A549 (cell line): Measurements from ENCODE around the gene CDH6. TPM values are rescaled to one million over a fixed set of nuclear protein-coding genes. Genes with fewer than 3 reads are reported as not detected.

ENCODE experiments used
- ATAC-seq, 2 experiments: fragments of 200-7000 bp in 1 of 2; fragments of >200 bp in 1 of 2; cut with Nextera tagmentation in 1 of 2; cut with Tn5 transposase in 1 of 2; 3 replicates each; pipeline versions ENCODE4 v1.8.0 to v1.9.1; 2018 to 2020; ENCODE audit warnings: mild to moderate bottlenecking in 1 of 2, moderate library complexity in 1 of 2
- CTCF ChIA-PET: fragments of 300-600 bp; sonication (Branson Sonifier 250); formaldehyde crosslinking; extraction: SDS; loops from one replicate; lab custom pipeline; 2021; ENCODE audit warnings: antibody characterized with exemption, inconsistent platforms; lab: Yijun Ruan, JAX
- POLR2A ChIA-PET: fragments of 350-600 bp; formaldehyde crosslinking; extraction: SDS; loops from one replicate; lab custom pipeline; 2021; ENCODE audit warnings: antibody characterized with exemption, inconsistent platforms; lab: Yijun Ruan, JAX
- DNase-seq, 2 experiments: peaks; one replicate each; pipeline versions ENCODE4 v3.0.0 to v3.0.0-alpha.2; 2011 to 2016; ENCODE audit warnings: low read depth in 1 of 2, low spot score in 1 of 2
- FAIRE-seq: peaks from 2 replicates; lab custom pipeline; 2011; peaks lifted over from hg19 to GRCh38; lab: Jason Lieb, UNC
- H3K27ac ChIP-seq, 2 experiments: fragments of >200 bp; sonication (Bioruptor Twin); formaldehyde crosslinking; 3 replicates each; pipeline ENCODE4 v1.5.1; 2016 to 2017
- H3K4me1 ChIP-seq: fragments of >200 bp; sonication (Bioruptor Twin); formaldehyde crosslinking; 3 replicates; pipeline ENCODE4 v1.6.1; 2016
- H3K4me2 ChIP-seq: fragments of >200 bp; sonication (Bioruptor Twin); formaldehyde crosslinking; 3 replicates; pipeline ENCODE4 v1.6.1; 2016
- H3K4me3 ChIP-seq: fragments of >200 bp; sonication (Bioruptor Twin); formaldehyde crosslinking; 3 replicates; pipeline ENCODE4 v1.5.1; 2016
- H3K9me3 ChIP-seq: fragments of >200 bp; sonication (Bioruptor Twin); formaldehyde crosslinking; 3 replicates; pipeline ENCODE4 v1.6.1; 2016
- BCL3 ChIP-seq: fragments of >200 bp; sonication (Bioruptor Twin); formaldehyde crosslinking; IDR thresholded peaks from 3 replicates; pipeline ENCODE4 v1.6.1; 2016
- BHLHE40 ChIP-seq: IDR thresholded peaks from 2 replicates; pipeline ENCODE4 v1.6.1; 2012; ENCODE audit warnings: low read depth, low read length, inconsistent platforms
- CHD2 ChIP-seq: fragments of 150-350 bp; IDR thresholded peaks from 2 replicates; pipeline ENCODE4 v1.6.1; 2014; ENCODE audit warnings: low read length; ENCODE audit not compliant: partially characterized antibody
- EP300 ChIP-seq, 2 experiments: fragments of >200 bp; sonication (Bioruptor Twin); formaldehyde crosslinking; IDR thresholded peaks; 2 replicates in 1 of 2; 3 replicates in 1 of 2; pipeline ENCODE4 v1.6.1; 2016 to 2017
- FOSB ChIP-seq: fragments of 250-450 bp; sonication (Bioruptor Pico); IDR thresholded peaks from 2 replicates; pipeline ENCODE4 v1.5.0; 2020; ENCODE audit warnings: mild to moderate bottlenecking, moderate library complexity
- GATA3 ChIP-seq: IDR thresholded peaks from 2 replicates; pipeline ENCODE4 v1.6.1; 2012; ENCODE audit warnings: borderline replicate concordance
- HEYL ChIP-seq: fragments of 250-450 bp; sonication (Bioruptor Pico); IDR thresholded peaks from 2 replicates; pipeline ENCODE4 v1.8.0; 2021; ENCODE audit warnings: mild to moderate bottlenecking, moderate library complexity
- HMGXB4 ChIP-seq: fragments of 250-450 bp; sonication (Bioruptor Pico); IDR thresholded peaks from 2 replicates; pipeline ENCODE4 v1.5.0; 2021; ENCODE audit warnings: mild to moderate bottlenecking, moderate library complexity, borderline replicate concordance
- HOXA7 ChIP-seq: fragments of 250-450 bp; sonication (Bioruptor Pico); IDR thresholded peaks from 2 replicates; pipeline ENCODE4 v1.5.0; 2020; ENCODE audit warnings: mild to moderate bottlenecking, moderate library complexity
- HOXB5 ChIP-seq: fragments of 250-450 bp; sonication (Bioruptor Pico); IDR thresholded peaks from 2 replicates; pipeline ENCODE4 v1.5.0; 2020; ENCODE audit warnings: mild to moderate bottlenecking, moderate library complexity
- JUN ChIP-seq, 2 experiments: fragments of >200 bp; sonication (Bioruptor Twin); formaldehyde crosslinking; IDR thresholded peaks; 2 replicates in 1 of 2; 3 replicates in 1 of 2; pipeline ENCODE4 v1.6.1; 2016 to 2017
- JUNB ChIP-seq: fragments of >200 bp; sonication (Bioruptor Twin); formaldehyde crosslinking; IDR thresholded peaks from 2 replicates; pipeline ENCODE4 v1.6.1; 2016
- KDM1A ChIP-seq: fragments of 200-600 bp; sonication (generic); IDR thresholded peaks from 2 replicates; pipeline ENCODE4 v1.6.1; 2016; ENCODE audit warnings: low read depth, mild to moderate bottlenecking
- KDM5A ChIP-seq: fragments of 200-600 bp; sonication (generic); IDR thresholded peaks from 2 replicates; pipeline ENCODE4 v1.6.1; 2016; ENCODE audit warnings: antibody characterized with exemption, mild to moderate bottlenecking
- MAFK ChIP-seq: fragments of 450-650 bp; IDR thresholded peaks from 2 replicates; pipeline ENCODE4 v1.6.1; 2014; ENCODE audit not compliant: partially characterized antibody
- MAZ ChIP-seq: fragments of 150-350 bp; IDR thresholded peaks from 2 replicates; pipeline ENCODE4 v1.6.1; 2014; ENCODE audit warnings: antibody characterized with exemption, low read depth, low read length, borderline replicate concordance
- NPAS2 ChIP-seq: fragments of 250-450 bp; sonication (Bioruptor Pico); IDR thresholded peaks from 2 replicates; pipeline ENCODE4 v1.8.0; 2022; ENCODE audit warnings: mild to moderate bottlenecking, moderate library complexity, borderline replicate concordance
- NR3C1 ChIP-seq: fragments of >200 bp; sonication (Bioruptor Twin); formaldehyde crosslinking; IDR thresholded peaks from 3 replicates; pipeline ENCODE4 v1.6.1; 2017
- POLR2A ChIP-seq: IDR thresholded peaks from 2 replicates; pipeline ENCODE4 v1.6.1; 2012; ENCODE audit warnings: mild to moderate bottlenecking, low read length
- RFX5 ChIP-seq: fragments of 450-650 bp; IDR thresholded peaks from 2 replicates; pipeline ENCODE4 v1.7.1; 2014; ENCODE audit warnings: antibody characterized with exemption, mild to moderate bottlenecking, moderate library complexity
- TFCP2L1 ChIP-seq: fragments of 250-450 bp; sonication (Bioruptor Pico); IDR thresholded peaks from 2 replicates; pipeline ENCODE4 v1.5.0; 2021; ENCODE audit warnings: mild to moderate bottlenecking
- TP53 ChIP-seq: fragments of 250-450 bp; sonication (Bioruptor Pico); IDR thresholded peaks from 2 replicates; pipeline ENCODE4 v1.5.0; 2021; ENCODE audit warnings: mild to moderate bottlenecking, moderate library complexity
- ZFP36 ChIP-seq: fragments of 450-650 bp; IDR thresholded peaks from 2 replicates; pipeline ENCODE4 v1.6.1; 2014; ENCODE audit warnings: borderline replicate concordance; ENCODE audit not compliant: partially characterized antibody
- WGBS: methylation state at CpG from one replicate; pipeline ENCODE4 v1.1.6; 2017; ENCODE audit errors: missing lambda C conversion rate; 5-methylcytosine and 5-hydroxymethylcytosine counted together
- polyA plus RNA-seq, 4 experiments: library from polyadenylated mRNA; depleted of rRNA in 3 of 4; stranded (reverse); fragments of >200 nt; fragmentation: RNase III in 1 of 4; extraction: RNeasy Plus Mini Kit Qiagen cat#74134 plus additional on column Dnase treatment in 1 of 4; gene quantifications; 2 replicates in 3 of 4; 3 replicates in 1 of 4; pipeline ENCODE4 v1.2.3, GENCODE V29; 2011 to 2017
- TF ChIP-seq, protein P1 (sequence below): fragments of 200-600 bp; sonication (generic); IDR thresholded peaks from 2 replicates; pipeline ENCODE4 v1.6.1; 2016; ENCODE audit warnings: antibody characterized with exemption, mild to moderate bottlenecking, moderate library complexity

Gene CDH6
- polyA plus RNA-seq, 2 of the 4 experiments (the other 2 are of a cell fraction) = 0.25 to 0.61 TPM

DNA sequence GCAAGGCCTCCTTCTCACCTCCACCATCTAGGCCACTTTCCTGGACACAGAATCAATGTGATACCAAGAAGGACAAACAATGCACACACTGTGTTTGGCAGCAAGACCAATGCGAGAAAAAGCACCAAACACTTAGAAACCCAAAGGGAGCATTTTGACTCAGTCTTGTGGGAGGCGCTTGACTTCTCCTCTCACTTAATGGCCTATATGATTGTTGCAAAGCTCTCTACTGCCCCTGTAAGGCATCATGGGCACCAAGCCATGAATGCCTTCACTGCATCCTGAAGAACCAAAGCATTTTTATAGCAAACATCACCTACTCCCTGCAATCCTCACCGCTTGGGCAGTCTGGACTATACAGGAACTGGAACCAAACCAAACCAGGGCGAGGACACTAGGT is 57.5 kb downstream of the CDH6 start (continued):
- TF ChIP-seq CHD2 (no peak), RFX5 (no peak), BCL3 (no peak), HMGXB4 (CRISPR knock-in tag) (no peak), TP53 (no peak)

DNA sequence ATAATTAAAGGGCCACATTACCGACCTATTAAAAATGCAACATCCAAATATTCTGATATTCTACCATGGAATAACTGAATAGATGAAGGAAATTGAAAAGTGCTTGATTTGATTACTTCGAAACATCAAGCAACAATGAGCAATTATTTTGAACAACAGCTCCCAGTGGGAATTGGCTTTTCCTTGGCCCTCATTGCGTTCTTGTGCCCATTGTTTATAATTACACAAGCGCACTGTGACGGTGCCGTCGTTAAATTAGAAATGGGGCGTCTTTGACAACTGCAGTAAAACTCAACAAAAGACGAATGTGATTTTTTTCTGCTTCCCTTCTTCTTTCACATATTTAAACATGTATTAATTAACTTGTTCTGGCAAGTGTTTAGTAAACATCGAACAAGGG is 61.6 kb downstream of the CDH6 start:
- Histone ChIP-seq H3K9me3 (no peaks in the 10 kb centered on the region), H3K4me2 (no peak overlapping the region), H3K4me1 (no peaks in the 10 kb centered on the region), H3K27ac (no peak overlapping the region), H3K4me3 (no peak overlapping the region)
- FAIRE-seq = no peak
- no peak for ATAC-seq
- TF ChIP-seq KDM1A (no peak), KDM5A (no peak), EP300 (IDR thresholded peaks at IDR 0.05) (no peak), TP53 (no peak), GATA3 (no peak), HOXA7 (no peak), HEYL (no peak), JUNB (no peak), HOXB5 (no peak), JUN (IDR thresholded peaks at IDR 0.05) (no peak), MAZ (no peak), TFCP2L1 (CRISPR knock-in tag) (no peak), ZFP36 (no peak), NR3C1 (no peak), NPAS2 (CRISPR knock-in tag) (no peak), BHLHE40 (no peak)
- TF ChIP-seq, protein P1, sequence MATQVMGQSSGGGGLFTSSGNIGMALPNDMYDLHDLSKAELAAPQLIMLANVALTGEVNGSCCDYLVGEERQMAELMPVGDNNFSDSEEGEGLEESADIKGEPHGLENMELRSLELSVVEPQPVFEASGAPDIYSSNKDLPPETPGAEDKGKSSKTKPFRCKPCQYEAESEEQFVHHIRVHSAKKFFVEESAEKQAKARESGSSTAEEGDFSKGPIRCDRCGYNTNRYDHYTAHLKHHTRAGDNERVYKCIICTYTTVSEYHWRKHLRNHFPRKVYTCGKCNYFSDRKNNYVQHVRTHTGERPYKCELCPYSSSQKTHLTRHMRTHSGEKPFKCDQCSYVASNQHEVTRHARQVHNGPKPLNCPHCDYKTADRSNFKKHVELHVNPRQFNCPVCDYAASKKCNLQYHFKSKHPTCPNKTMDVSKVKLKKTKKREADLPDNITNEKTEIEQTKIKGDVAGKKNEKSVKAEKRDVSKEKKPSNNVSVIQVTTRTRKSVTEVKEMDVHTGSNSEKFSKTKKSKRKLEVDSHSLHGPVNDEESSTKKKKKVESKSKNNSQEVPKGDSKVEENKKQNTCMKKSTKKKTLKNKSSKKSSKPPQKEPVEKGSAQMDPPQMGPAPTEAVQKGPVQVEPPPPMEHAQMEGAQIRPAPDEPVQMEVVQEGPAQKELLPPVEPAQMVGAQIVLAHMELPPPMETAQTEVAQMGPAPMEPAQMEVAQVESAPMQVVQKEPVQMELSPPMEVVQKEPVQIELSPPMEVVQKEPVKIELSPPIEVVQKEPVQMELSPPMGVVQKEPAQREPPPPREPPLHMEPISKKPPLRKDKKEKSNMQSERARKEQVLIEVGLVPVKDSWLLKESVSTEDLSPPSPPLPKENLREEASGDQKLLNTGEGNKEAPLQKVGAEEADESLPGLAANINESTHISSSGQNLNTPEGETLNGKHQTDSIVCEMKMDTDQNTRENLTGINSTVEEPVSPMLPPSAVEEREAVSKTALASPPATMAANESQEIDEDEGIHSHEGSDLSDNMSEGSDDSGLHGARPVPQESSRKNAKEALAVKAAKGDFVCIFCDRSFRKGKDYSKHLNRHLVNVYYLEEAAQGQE = no peak
- POLR2A ChIA-PET = no interaction called here
- CTCF ChIA-PET = no interaction called here
- 65% methylated on average over 10 of the region's 10 CpGs for whole genome bisulfite sequencing
- DNase-seq = no peak

DNA sequence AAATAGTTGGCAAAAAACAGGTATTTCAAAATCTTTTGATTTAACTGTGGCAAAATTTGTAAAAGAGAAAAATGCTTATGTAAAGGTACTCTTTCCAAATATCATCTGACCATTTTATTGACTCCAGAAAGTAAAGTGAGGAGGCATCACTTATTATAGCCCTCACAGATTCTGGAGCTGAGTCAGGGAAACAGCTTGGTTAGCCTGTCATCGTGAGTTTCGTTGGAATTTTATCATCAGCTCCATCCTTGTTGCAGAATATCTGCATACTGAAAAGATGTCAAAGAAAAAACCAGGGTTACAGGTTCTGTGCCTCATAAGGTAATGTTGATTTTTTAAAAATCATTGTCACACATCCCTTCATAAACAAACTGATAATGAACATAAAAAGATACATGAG is 74.8 kb downstream of the CDH6 start:
- CTCF ChIA-PET = interaction anchor here (1.4 kb wide), 1 partner anchor 21 kb away, joined by 4 read pairs; no protein-coding TSS in a partner anchor
- DNase-seq (no peak), FAIRE-seq (no peak), ATAC-seq (no peak)
- POLR2A ChIA-PET = no interaction called here
- H3K4me2 ChIP-seq = no peak overlapping the region
- H3K4me3 ChIP-seq = no peak overlapping the region
- H3K4me1 ChIP-seq = no peaks in the 10 kb centered on the region
- WGBS = 66% methylated on average over 2 of the region's 2 CpGs
- TF ChIP-seq TP53 = no peak
- TF ChIP-seq KDM5A = no peak
- TF ChIP-seq POLR2A = no peak
- no peak for TF ChIP-seq FOSB
- TF ChIP-seq MAFK = no peak
- H3K9me3 ChIP-seq = no peaks in the 10 kb centered on the region
- H3K27ac ChIP-seq = no peak overlapping the region
